DMS153 (cell line): ENCODE measurements around the gene MGMT.

Source experiments
- DNase-seq: peaks from one replicate; lab custom pipeline; 2025; lab: John Stamatoyannopoulos, UW

MGMT gene

DNA sequence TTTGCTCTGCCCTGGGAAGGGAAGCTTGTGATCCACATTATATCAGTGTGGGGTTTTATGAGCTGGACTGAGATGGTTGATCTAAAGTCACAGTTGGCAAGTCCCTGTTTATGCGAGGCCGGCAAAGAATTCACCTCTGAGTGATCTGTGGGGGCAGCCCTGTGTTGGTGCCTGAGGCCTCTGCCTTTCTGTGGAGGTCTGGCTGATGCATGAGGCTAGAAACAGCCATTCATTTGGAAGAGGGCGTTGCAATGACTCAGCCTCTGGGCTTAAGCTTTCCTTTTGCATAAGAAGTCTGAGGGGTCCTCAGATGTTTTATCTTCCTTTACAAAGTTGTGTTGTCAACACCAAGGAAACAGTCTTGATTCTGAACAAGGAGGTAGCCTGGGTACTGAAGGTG is 126.9 kb downstream of the MGMT start:
- no peak for DNase-seq

DNA sequence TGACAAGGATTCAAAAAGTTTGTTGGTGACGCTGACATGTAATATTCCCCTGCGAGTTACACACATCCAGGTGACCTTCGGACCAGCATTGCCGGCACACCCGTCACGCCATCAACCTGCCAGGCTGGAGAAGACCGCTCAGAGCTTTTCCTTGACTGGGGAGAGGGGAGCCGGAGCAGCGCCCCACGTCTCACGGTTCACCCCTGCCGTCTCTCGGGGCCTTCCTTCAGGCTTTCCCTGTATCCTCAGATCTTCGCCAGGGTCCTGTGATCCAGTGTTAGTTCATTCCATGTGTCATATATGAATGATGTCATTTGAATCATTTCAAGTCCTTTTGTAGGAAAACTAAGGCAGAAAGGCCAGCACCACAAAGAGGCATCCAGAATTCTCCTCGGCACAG is 127.8 kb downstream of the MGMT start:
- DNase-seq: no peak

DNA sequence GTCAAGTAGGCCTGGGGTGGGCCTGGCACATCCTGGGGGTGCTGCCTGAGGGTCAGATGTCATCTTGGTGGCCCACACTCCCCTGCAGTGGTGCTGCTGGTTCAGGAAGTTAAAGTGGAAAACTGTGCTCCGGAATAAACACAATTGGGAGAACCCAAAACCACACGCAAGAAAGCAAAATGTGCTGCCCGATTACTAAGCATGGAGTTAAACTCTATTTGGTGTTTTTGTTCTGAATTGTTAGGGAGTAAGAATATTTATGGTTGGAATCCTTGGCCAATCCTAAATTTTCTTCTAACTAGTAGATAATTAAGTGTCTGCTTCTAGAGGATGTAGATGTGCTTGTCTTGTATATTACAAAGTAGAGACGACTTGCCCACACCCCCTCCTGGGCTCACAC is 131.4 kb downstream of the MGMT start:
- no peak for DNase-seq

DNA sequence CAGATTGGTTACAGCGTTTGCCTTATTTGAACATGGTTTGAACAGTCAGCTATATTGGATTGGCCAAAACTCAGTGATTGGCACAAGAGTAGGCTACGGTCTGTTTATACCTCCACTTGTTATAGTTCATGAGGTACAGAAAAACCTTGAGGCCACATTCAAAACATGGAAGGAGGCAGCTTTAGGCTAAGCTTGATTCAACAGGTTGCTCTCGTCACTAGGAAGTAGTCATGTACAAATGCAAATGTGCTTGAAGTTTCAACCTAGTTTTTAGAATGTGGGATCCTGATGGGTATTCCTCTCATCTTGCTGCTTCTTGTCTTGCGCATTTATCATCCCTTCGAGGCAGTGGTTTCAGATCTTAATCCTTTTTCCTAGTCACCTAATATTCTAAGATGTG is 132.1 kb downstream of the MGMT start:
- no peak for DNase-seq

DNA sequence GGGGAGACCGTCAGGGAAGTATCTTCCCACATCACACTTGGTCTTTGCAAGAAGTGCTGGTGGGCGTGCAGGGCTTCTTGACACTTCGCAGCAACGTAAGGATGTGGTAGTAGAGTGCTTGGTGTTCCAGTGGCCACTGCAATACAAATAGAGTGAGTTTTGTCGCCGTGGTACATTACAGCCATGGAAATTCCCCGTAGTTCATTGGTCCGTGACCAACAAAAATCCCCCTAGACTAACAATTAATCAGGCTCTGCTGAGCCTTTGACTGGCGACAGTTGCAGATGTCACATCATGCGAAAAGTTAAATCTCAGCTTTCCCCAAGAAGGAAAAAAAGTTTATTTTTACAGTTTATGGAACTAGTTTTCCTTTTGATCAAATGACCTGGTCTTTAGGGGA is 134.7 kb downstream of the MGMT start:
- DNase-seq: no peak

DNA sequence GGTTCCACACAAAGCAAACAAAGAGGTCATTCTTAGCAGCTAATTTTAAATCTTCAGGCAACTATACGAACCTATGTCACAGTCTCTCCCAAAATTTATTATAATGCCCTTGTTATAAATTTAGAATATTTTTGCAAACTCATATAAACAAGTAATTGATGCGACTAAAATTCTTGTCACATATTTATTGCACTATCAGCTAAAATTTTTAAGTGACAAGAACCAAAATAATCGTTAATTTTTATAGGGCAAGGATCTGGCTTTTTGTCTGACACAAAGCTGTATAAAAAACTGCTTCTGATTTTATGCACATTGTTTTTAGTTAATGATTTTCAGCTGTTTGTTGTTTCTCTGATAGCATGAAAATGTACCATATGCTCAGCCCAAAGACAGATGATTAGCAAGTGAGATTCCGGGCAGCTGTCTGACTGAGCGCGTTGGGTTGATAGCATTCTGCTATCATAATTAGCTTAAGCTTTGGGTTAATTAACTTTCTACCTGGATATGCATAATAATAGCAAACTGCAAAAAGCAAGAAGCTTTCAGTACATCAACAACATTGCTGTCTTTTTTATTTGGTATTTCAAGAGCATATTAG is 136.0 kb downstream of the MGMT start:
- no peak for DNase-seq

DNA sequence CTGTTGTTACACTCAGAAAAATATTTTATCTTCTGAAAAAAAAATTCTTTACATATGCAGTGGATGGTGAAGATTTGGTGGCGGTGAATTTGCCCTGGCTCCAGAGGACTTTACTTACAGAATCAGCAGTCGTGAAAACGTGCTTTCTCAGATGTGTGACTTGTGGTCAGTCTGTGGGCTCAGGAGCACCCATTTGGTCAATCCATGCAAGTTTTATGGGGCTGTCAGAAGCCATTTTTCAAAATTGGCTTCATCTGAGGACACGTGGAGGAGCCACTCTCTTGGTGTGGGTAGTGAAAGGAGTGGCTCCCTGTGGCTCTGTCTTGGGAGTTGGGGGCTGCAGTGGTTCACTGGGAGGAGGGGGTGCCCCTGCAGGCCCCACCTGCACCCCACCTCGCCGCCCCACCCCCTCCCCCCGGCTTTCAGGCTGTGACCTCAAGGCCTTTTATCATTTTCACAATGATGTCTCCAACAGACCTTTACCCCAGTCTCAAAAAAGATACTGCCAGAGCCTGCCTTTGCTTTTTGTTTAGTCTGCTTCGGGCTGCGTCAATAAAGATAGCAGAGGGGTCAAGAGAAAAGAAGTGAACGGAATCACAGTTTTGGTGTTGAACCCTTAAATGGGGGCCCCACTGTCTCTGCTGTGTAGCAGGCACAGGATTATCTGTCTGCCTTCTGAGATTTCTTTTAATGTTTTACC is 137.4 kb downstream of the MGMT start:
- DNase-seq: no peak

DNA sequence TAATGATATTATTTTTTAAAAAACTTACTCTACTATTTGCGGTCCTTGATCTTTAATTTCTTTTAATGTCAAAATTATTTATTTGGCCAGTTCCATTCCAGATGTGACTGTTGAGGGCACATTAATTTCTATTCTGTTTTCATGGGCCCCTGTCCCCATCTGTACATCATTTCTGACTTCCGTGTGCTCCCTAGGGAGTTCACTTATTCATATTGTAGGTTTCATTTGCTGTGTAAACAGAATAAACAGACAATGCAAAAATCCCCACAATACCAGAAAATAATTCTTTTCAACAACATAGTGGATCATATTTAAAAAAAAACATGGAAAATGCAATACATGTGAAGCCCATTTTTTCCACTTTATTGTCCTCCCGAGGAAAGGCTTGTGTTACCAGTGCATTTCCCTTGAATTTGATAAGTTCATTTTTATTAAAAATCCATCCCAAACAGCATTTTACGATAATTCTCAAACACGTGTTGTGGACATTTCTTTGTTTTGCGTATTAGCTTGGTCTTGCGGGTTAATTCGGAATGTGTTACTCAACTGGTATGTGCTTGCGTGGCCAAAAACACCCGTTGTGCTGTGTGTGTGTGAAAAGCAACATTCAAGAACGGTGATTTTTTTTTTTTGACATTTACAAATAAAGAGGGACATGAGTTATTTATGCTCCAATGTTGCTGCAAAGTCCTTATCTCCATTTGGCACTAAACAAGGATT is 138.4 kb downstream of the MGMT start:
- DNase-seq: no peak

DNA sequence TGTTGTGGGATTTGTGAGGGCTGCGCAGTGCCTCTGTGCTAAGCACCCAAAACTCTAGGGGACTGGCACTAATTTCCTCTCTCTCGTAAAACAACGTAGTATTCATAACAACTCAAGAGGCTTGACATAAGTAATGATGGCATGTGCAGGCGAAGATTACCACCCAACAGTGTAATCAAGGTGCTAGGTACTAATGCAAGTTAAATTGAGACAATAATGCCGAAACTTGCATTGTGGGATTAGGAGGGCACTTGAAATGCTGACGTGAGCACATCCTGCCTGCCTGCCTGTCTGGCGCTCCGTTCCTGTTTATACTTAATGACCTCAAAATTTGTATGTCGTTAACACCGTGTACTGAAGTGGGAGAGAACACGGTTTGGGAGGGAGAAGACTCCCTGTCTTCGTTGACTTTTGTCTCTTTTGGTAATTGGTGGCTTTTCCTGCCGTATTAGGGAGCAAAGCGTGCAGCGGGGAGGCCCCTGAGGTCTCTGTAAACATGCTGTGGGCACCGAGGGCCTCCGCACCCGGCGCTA is 139.0 kb downstream of the MGMT start:
- peak; percentile 79 for DNase-seq

DNA sequence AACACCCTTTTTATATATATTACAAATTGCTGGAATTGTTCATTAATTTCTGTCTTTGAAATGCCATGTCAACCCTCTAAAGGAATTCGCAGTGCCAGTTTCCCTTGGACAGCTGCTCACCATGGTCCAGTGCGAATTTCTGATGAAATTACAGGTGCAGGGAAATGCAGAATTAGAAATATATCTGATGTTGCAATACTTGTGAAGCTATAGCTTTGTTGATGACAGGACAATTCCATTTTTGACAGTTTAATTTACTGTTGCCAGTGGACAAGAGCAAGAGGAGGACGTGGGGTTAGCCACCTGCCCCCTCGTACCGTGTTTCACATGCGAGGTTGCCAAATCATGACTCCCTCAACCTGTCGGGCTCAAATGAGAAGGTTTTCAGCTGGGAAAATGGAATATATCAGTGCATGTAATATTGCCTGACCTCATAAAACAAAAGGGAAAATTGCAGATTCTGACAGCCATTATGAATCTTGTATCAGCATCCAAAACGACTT is 140.6 kb downstream of the MGMT start:
- DNase-seq: no peak

DNA sequence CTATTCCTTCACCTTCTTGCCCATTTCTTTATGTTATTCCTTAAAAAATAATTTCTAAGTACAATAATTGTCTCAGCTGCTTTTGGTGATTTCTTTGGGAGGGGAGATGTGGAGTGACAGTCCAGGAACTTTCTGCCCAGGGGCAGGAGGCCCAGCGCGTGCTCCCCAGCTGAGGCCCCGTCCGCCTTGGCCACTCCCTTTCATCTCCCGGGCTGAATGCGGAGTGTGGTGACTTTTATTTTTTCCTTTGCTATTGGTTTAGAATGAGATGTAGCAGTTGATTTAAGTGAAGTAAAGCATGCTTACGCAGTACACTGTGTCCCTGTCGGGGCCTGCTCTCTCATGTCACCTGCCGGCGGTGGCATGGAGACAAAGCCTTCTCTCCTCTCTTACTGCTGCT is 141.6 kb downstream of the MGMT start:
- no peak for DNase-seq

DNA sequence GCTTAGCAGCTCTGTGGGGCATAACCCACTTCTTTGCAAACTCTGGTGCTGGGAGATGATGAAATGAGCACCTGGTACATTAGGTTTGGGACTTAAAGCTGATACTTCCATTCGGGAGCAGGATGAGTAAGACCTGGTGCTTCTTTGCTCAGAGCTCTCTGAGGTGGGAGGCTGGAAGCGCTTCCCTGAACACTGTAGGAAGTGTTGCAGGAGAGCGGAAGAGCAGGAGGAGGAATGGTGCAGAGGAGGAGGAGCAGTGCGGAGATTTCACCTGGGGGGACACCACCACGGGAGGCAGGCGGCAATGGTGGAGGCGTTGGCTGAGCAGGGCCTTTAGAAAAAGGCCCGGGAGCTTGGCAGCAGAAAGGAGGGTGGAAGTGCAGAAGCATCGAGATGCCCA is 142.5 kb downstream of the MGMT start:
- DNase-seq: no peak

DNA sequence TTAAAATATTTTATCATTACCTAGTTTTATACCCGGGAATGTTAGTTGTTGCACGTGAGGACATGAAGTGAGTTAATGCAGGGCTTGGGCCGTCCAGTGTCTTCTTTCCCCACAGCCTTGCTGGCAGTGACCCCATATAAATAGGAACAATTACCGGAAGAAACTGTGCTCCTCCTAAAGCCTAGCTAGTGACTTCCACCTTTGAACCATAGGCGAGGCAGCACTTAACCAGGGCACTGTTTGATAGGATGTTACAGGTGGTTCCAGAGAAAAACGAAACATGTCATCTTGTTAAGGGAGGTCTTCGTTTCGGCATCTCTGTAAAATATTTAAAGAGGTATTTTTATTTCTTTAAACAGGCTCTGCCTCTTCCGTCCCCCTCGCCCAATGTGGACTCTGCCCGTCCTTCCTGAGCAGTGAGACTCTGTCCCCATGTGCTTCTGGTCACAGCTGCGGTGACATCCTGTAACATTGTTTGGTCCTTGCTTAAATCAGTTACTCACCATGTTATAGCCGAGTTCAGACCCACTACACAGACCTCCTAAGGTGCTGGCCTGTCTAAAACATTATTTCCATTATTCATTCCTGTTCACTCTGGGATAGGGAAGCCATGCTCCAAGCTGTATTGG is 145.6 kb downstream of the MGMT start:
- DNase-seq: no peak

DNA sequence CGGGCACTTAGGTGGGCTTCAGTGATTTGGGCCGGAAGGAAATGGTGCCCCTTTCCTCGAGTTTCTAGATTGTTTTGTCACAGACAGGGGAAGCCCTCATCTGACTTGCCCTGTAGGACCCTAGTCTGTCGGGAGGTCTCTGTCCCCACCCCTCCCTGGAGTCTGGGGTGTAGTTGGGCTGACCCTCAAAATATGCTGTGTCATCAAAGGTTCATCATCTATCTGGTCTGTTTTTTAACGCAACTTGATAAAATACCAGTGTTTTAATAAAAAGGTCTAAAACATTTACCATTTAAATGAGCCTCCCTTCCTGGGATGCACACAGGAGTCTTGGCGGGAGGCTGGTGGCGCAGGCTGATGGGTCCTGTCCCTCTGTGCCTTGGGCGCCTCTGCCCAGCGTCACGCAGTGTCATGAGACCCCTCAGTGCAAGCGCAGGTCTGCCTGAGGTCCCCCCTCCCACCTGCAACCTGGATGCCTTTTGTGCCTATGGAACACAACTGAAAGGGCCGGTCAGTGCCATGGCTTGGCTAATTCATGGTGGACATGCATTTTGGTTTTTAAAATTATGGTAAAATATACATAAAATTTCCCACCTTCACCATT is 146.4 kb downstream of the MGMT start:
- no peak for DNase-seq

DNA sequence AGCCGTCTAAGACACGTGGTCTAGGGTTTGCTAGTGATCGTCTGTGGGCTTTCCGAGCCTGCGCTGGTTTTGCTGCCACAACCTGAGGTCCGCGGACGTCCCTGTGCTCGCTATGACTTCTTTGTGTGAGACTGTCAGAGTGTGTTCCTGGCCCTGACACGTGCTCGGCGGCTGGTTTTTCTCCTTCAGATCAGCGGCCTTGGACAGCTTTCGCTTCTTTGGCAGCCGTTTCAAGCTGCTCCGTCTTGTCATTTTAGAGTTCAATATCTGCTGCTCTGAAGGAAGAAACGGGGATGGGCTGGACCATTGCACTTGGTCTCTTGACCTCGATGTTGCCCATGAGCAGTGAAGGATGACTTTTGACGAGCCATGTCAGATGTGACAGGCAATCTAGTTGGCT is 147.3 kb downstream of the MGMT start:
- no peak for DNase-seq

DNA sequence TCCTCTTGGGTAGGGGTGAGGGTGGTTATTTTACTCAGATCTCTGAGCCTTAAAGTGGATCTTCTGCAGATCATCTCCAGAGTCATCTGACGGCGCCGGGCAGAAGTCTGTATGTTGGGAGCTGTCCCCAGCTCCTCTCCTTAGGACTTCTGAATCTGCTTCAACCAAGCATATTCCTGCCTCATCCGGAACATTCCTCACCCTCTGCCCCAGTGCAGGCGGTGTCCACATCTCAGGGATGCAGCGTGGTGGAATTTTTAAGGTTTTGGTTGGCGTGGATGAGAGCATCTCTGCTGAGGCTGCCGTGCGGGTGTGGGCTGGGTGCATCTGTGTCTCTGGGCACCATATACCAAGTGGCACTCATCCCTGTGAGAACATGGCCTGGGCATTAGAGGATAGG is 148.3 kb downstream of the MGMT start:
- no peak for DNase-seq

DNA sequence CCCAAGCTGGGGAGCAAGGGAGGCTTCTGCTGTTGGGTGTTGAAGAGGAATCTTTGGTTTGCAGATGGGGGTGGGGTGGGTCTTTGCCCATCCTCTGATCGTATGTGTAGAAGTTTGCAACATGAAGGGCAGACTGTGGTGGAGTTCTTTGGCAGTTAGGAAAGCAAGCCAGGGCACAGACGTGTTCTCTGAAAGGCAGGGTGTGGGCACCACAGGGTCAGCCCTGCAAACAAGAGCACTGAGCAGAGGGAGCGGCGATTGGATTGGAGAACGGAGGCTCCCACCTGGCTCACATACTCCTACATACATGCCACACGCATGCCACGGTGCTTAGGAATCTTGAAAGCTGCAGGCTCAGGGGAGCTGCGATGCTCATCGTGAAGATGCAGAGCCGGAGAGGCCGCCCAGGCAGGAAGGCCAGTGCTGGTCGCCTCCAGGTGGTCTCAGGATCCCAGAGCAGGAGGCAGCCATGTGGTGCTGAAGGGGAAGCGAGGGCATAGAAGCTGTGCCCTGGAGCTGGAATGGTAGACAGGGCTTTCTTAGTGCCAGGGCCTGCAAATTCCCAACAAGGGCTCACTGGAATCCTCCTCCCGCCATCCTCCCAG is 149.0 kb downstream of the MGMT start:
- DNase-seq: no peak

DNA sequence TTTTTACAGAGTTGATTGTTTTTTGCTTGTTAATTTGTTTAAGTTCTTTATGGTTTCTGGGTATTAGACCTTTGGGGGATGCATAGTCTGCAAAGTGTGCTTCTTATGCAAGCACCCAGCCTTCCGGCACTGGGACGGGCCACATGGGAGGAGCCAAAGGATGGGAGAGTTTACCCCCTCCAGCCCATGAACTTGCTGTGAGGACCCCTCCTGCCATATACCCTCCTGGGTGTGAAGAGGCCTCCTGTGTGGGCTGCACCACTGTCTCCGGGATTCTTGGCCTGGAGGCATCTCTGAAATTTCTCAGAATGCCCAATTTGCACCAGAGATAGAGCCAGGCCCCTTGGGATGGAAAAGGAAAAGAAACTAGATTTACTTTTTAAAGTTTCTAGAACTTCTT is 150.7 kb downstream of the MGMT start:
- no peak for DNase-seq

DNA sequence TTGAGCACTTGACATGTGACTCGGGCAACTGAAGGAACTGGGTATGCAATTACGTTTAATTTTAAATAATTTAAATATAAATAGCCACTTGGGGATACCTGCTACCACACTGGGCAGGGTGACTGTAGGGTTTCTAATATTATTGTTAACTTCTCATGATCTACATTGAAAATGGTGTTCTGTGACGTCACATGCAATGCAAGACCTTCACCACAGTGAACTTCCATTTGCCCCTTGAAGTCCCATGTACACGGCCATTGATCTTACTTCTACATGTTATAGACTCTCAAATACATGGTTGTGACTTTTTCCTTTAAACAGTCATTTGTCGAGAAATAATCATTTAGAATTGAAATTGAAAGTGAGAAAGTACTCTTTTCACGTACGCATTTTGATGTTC is 154.0 kb downstream of the MGMT start:
- DNase-seq: no peak

DNA sequence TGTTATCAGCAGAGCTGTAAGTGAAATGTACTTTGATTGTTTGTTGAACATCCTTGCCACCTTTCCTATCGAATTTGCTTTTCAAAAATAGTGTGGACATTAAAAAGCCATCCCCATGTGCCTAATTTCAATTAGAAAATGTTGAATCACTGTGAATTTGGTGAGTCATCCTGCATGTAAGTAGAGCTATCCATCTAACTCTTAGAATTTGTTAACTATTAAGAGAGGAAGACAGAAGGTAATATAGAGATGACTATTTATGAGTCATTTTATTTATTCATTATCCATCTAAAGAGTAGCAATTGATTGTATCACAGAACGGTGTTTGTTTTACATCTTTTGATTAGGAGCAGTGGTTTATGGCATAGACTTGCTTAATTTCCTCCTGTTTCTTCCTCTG is 154.7 kb downstream of the MGMT start:
- no peak for DNase-seq

DNA sequence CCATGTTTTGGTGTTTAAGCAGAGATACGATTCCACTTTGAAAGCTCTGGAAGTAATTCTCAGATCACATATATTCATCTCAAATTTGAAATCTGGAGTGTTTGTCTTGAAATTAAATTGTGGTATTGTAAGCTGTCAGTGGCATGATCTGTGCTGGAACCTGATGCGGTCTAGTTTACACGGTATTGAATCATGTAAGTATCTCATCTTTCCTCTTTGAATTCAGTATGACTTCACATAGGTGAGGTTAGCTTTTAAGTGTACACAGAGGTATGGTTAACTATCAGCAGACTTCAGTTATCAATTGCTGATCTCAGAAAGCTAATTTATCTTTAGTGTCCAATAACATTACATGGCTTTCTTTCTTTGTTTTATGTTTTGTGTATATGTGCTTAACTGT is 155.2 kb downstream of the MGMT start:
- DNase-seq: no peak

DNA sequence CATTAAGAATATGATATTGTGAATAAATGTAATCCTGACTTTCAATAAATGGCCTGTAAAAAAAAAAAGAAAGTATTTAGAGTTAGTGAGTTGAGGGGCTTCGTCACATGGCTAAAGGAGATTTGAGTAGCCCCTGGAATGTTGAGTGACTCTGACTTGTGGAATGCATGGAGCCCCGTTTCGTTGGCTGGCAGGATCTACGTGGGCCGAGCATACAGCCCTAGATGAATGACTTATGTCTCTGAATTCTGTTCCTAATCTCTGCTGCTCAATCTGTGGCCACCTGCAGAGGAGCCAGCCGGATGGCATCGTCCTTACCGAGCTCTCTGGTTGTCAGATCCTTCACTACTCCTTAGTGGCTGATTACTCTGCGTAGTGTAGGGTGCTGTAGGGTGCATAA is 155.7 kb downstream of the MGMT start:
- no peak for DNase-seq
